ENCODE results near the gene PSEN2. TPM values are rescaled to one million over a fixed set of nuclear protein-coding genes. Genes with fewer than 3 reads are reported as not detected.
A peak's percentile ranks its signal among the peaks of the same experiment; 100 is the strongest.

PSEN2 gene
- total and polyA plus RNA-seq, 2 donors (not counting 3 experiments of a cell fraction or from before 2014, with no cell fraction given): 12.5 to 19.3 TPM

DNA sequence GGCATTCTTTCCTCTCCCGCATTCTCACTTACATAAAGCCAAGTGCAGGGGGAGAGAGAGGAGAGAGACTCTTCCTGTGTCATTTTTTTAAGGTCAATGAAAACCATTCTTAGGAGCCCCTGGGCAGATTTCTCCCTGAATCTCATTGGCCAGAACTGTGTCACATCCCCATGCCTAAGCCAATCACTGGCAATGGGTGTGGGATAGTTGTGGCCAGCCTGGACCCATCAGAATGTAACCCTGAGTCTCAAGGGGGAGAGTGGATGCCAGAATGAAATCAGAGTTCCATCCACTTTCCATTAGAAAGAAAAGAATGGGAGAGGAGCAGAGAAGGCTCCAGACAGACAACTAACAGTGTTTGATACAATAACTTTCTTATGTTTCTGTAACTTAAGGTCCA is 38.5 kb downstream of the PSEN2 start:
- FAIRE-seq (no peak), DNase-seq (ENCODE audit: low read depth, low spot score) (no peak)
- H3K79me2 ChIP-seq (ENCODE audit: control insufficient read depth, insufficient read depth, low read length): no peaks in the 10 kb centered on the region
- H3K4me2 ChIP-seq (ENCODE audit: insufficient read depth, low read length): no peak overlapping the region
- H3K9me1 ChIP-seq (replicated peaks; ENCODE audit: control insufficient read depth, extremely low read depth, insufficient read depth, low read length): no peaks in the 10 kb centered on the region
- H2AFZ ChIP-seq (ENCODE audit: low read depth, low read length): no peak overlapping the region
- CTCF ChIA-PET: no interaction called here
- intact Hi-C loops (cut with micrococcal nuclease): no loop called here
- TF ChIP-seq, protein P1, sequence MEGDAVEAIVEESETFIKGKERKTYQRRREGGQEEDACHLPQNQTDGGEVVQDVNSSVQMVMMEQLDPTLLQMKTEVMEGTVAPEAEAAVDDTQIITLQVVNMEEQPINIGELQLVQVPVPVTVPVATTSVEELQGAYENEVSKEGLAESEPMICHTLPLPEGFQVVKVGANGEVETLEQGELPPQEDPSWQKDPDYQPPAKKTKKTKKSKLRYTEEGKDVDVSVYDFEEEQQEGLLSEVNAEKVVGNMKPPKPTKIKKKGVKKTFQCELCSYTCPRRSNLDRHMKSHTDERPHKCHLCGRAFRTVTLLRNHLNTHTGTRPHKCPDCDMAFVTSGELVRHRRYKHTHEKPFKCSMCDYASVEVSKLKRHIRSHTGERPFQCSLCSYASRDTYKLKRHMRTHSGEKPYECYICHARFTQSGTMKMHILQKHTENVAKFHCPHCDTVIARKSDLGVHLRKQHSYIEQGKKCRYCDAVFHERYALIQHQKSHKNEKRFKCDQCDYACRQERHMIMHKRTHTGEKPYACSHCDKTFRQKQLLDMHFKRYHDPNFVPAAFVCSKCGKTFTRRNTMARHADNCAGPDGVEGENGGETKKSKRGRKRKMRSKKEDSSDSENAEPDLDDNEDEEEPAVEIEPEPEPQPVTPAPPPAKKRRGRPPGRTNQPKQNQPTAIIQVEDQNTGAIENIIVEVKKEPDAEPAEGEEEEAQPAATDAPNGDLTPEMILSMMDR (IDR thresholded peaks at IDR 0.05; ENCODE audit: extremely low read depth in 1 of 2, insufficient read depth in 1 of 2, low read depth in 1 of 2, low read length in 2 of 2): no peak
- TF ChIP-seq FOS (IDR thresholded peaks at IDR 0.05; ENCODE audit: borderline replicate concordance, insufficient read depth, low read length) (no peak), POLR2A (IDR thresholded peaks at IDR 0.05; ENCODE audit: low read depth, low read length) (no peak), MYC (IDR thresholded peaks at IDR 0.05; ENCODE audit: low read depth, low read length) (no peak), POLR2AphosphoS5 (IDR thresholded peaks at IDR 0.05; ENCODE audit: insufficient read depth, low read depth, low read length) (no peak)
- H3K4me3 ChIP-seq (replicated peaks in 1 of 3; ENCODE audit: insufficient read depth in 1 of 3, low read depth in 1 of 3, low read length in 3 of 3): no peak overlapping the region
- no peaks in the 10 kb centered on the region for H3K36me3 ChIP-seq (ENCODE audit: control insufficient read depth in 2 of 2, extremely low read depth in 1 of 2, insufficient read depth in 2 of 2, low read length in 2 of 2)
- BruUV-seq (replicated peaks): no TSS peak
- H3K9me3 ChIP-seq (replicated peaks; ENCODE audit: control insufficient read depth, insufficient read depth, low read length): no peaks in the 10 kb centered on the region
- H3K27me3 ChIP-seq (ENCODE audit: control insufficient read depth in 2 of 2, insufficient read depth in 2 of 2, low read length in 2 of 2): no peaks in the 10 kb centered on the region
- no peaks in the 10 kb centered on the region for H4K20me1 ChIP-seq (replicated peaks; ENCODE audit: control insufficient read depth, extremely low read depth, insufficient read depth, low read length)
- no peak overlapping the region for H3K9ac ChIP-seq (replicated peaks; ENCODE audit: extremely low read depth, insufficient read depth, low read length)
- H3K27ac ChIP-seq (ENCODE audit: insufficient read depth, low read depth, low read length): no peak overlapping the region
- H3K4me1 ChIP-seq (ENCODE audit: control insufficient read depth, extremely low read depth, insufficient read depth, low read length): no peaks in the 10 kb centered on the region
- POLR2A ChIA-PET: no interaction called here
- dilution Hi-C loops (cut with MboI; ENCODE audit: extremely low pct_ligation_motif_present, low sequenced_read_pairs): no loop called here

DNA sequence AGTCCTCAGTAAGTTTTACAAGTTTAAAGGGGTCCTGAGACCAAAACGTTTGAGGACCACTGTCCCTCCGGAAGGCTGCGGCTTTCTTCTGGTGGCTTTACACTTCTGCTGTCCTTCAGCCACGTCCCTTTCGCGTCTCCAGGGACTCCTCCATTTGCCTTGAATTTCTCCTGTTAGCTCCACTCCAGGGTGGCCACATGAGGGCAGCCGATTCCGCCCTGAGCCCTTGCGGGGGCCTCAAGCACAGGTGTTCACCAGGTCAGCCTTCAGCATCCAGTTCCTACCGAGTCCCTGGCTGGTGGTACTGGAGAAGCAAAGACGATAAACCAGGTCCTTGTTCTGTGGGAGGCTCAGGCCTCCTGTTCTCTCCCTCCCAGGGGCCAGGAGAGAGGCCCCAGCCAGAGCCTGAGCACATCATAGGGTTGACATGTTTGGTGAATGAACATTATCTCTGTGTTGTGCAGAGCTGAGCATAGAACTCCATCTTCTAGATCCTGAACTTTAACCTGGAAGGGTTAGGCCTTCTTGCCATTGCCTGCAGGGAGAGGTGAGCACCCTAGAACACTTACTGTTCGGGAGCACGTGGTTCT is 42.3 kb downstream of the PSEN2 start:
- CTCF ChIA-PET: interaction anchor here (0.5 to 3.1 kb wide), 22 partner anchors 8 to 630 kb away, joined by 3 to 41 read pairs (median 4); partner anchors contain the start of gene COQ8A
- no TSS peak for BruUV-seq (replicated peaks)
- Histone ChIP-seq H3K36me3 (ENCODE audit: control insufficient read depth in 2 of 2, extremely low read depth in 1 of 2, insufficient read depth in 2 of 2, low read length in 2 of 2) (no peaks in the 10 kb centered on the region), H3K27ac (ENCODE audit: insufficient read depth, low read depth, low read length) (no peak overlapping the region), H2AFZ (ENCODE audit: low read depth, low read length) (no peak overlapping the region), H3K9ac (replicated peaks; ENCODE audit: extremely low read depth, insufficient read depth, low read length) (no peak overlapping the region), H3K4me2 (ENCODE audit: insufficient read depth, low read length) (no peak overlapping the region), H3K9me3 (replicated peaks; ENCODE audit: control insufficient read depth, insufficient read depth, low read length) (no peaks in the 10 kb centered on the region), H3K9me1 (replicated peaks; ENCODE audit: control insufficient read depth, extremely low read depth, insufficient read depth, low read length) (no peaks in the 10 kb centered on the region), H3K79me2 (ENCODE audit: control insufficient read depth, insufficient read depth, low read length) (no peaks in the 10 kb centered on the region), H3K27me3 (ENCODE audit: control insufficient read depth in 2 of 2, insufficient read depth in 2 of 2, low read length in 2 of 2) (no peaks in the 10 kb centered on the region), H3K4me3 (replicated peaks in 1 of 3; ENCODE audit: insufficient read depth in 1 of 3, low read depth in 1 of 3, low read length in 3 of 3) (no peak overlapping the region), H4K20me1 (replicated peaks; ENCODE audit: control insufficient read depth, extremely low read depth, insufficient read depth, low read length) (no peaks in the 10 kb centered on the region), H3K4me1 (ENCODE audit: control insufficient read depth, extremely low read depth, insufficient read depth, low read length) (no peaks in the 10 kb centered on the region)
- dilution Hi-C loops (cut with MboI; ENCODE audit: extremely low pct_ligation_motif_present, low sequenced_read_pairs): no loop called here
- intact Hi-C loops (cut with micrococcal nuclease): loop anchor here (1.0 to 10.0 kb wide), 2 partner anchors 222 to 535 kb away; no protein-coding TSS in a partner anchor
- no peak for TF ChIP-seq FOS (IDR thresholded peaks at IDR 0.05; ENCODE audit: borderline replicate concordance, insufficient read depth, low read length)
- TF ChIP-seq, protein P1 (IDR thresholded peaks at IDR 0.05; ENCODE audit: extremely low read depth in 1 of 2, insufficient read depth in 1 of 2, low read depth in 1 of 2, low read length in 2 of 2): peak; percentile 23 to 55
- TF ChIP-seq, protein P2, sequence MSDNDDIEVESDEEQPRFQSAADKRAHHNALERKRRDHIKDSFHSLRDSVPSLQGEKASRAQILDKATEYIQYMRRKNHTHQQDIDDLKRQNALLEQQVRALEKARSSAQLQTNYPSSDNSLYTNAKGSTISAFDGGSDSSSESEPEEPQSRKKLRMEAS (IDR thresholded peaks at IDR 0.05; ENCODE audit: insufficient read depth, insufficient read length): no peak
- TF ChIP-seq MYC (IDR thresholded peaks at IDR 0.05; ENCODE audit: low read depth, low read length): no peak
- TF ChIP-seq EZH2 (IDR thresholded peaks at IDR 0.05; ENCODE audit: borderline replicate concordance, low read depth, low read length, severe bottlenecking): no peak
- FAIRE-seq (peak; percentile 35), DNase-seq (ENCODE audit: low read depth, low spot score) (peak; percentile 37)
- POLR2A ChIA-PET: no interaction called here
